IMR-90 (cell line): ENCODE measurements around the gene TTC31. TPM values are rescaled to one million over a fixed set of nuclear protein-coding genes. Genes with fewer than 3 reads are reported as not detected.

ENCODE experiments used
- ATAC-seq: fragments of 200-7000 bp; cut with Tn5 transposase; 2 replicates; pipeline ENCODE4 v1.9.1; 2020; ENCODE audit warnings: low read depth, mild to moderate bottlenecking, moderate library complexity
- BruUV-seq: library from RNA; stranded (reverse); fragments of 400-500 nt; replicated peaks from 2 replicates; lab custom pipeline; 2021; lab: Mats Ljungman, UMichigan
- CTCF ChIA-PET: fragments of 300-600 bp; formaldehyde crosslinking; extraction: SDS; loops from one replicate; lab custom pipeline; 2021; ENCODE audit warnings: antibody characterized with exemption; lab: Yijun Ruan, JAX
- POLR2A ChIA-PET: fragments of 300-600 bp; sonication (Branson Sonifier 250); formaldehyde crosslinking; loops from one replicate; lab custom pipeline; 2022; ENCODE audit warnings: antibody characterized with exemption; ENCODE audit not compliant: unreplicated experiment; lab: Charles Lee
- DNase-seq: peaks from one replicate; pipeline ENCODE4 v3.0.0; 2013
- H2AFZ ChIP-seq: replicated peaks from 2 replicates; pipeline ENCODE3; 2013; ENCODE audit warnings: low read length, mild to moderate bottlenecking; ENCODE audit not compliant: poor library complexity
- H2AK5ac ChIP-seq: 2 replicates; pipeline ENCODE4 v1.6.1; 2013; ENCODE audit warnings: low read depth, low read length, inconsistent platforms
- H2AK9ac ChIP-seq: replicated peaks from 2 replicates; pipeline ENCODE3; 2013; ENCODE audit warnings: mild to moderate bottlenecking, low read depth, low read length, moderate library complexity; ENCODE audit not compliant: poor library complexity
- H2BK120ac ChIP-seq: 2 replicates; pipeline ENCODE4 v1.6.1; 2013; ENCODE audit warnings: low read depth, low read length, inconsistent platforms
- H2BK15ac ChIP-seq: 3 replicates; pipeline ENCODE4 v1.6.1; 2013; ENCODE audit warnings: low read depth, low read length, inconsistent platforms
- H2BK20ac ChIP-seq: 2 replicates; pipeline ENCODE4 v1.6.1; 2013; ENCODE audit warnings: low read depth, mild to moderate bottlenecking, inconsistent platforms, low read length, moderate library complexity
- H2BK5ac ChIP-seq: 2 replicates; pipeline ENCODE4 v1.6.1; 2013; ENCODE audit warnings: mild to moderate bottlenecking, low read depth, low read length, inconsistent platforms; ENCODE audit not compliant: poor library complexity, severe bottlenecking
- H3K14ac ChIP-seq: replicated peaks from 2 replicates; pipeline ENCODE4 v1.6.1; 2013; ENCODE audit warnings: low read depth, low read length, inconsistent platforms
- H3K18ac ChIP-seq: 2 replicates; pipeline ENCODE4 v1.6.1; 2013; ENCODE audit warnings: low read depth, low read length, control low read depth
- H3K23ac ChIP-seq: 2 replicates; pipeline ENCODE4 v1.6.1; 2013; ENCODE audit warnings: low read depth, low read length, inconsistent platforms
- H3K27ac ChIP-seq: 2 replicates; pipeline ENCODE4 v1.5.1; 2013; ENCODE audit warnings: mild to moderate bottlenecking, control low read depth, low read length; ENCODE audit not compliant: insufficient read depth
- H3K27me3 ChIP-seq: 2 replicates; pipeline ENCODE4 v1.6.1; 2013; ENCODE audit warnings: low read length; ENCODE audit not compliant: control insufficient read depth, insufficient read depth
- H3K36me3 ChIP-seq: 2 replicates; pipeline ENCODE4 v1.6.1; 2013; ENCODE audit warnings: low read length, mixed read lengths; ENCODE audit not compliant: control insufficient read depth, insufficient read depth
- H3K4ac ChIP-seq: 2 replicates; pipeline ENCODE4 v1.6.1; 2013; ENCODE audit warnings: low read depth, low read length, inconsistent platforms
- H3K4me1 ChIP-seq: 2 replicates; pipeline ENCODE4 v1.6.1; 2013; ENCODE audit warnings: low read length, mixed read lengths; ENCODE audit not compliant: control insufficient read depth, insufficient read depth
- H3K4me2 ChIP-seq: 2 replicates; pipeline ENCODE4 v1.6.1; 2013; ENCODE audit warnings: low read depth, mild to moderate bottlenecking, control low read depth, low read length, moderate library complexity
- H3K4me3 ChIP-seq: 2 replicates; pipeline ENCODE4 v1.5.1; 2013; ENCODE audit warnings: low read depth, mild to moderate bottlenecking, control low read depth, low read length, moderate library complexity; ENCODE audit not compliant: insufficient read depth
- H3K56ac ChIP-seq: 2 replicates; pipeline ENCODE4 v1.6.1; 2013; ENCODE audit warnings: low read length, inconsistent platforms; ENCODE audit not compliant: insufficient read depth; ENCODE audit errors: extremely low read depth
- H3K79me1 ChIP-seq, 2 experiments: 2 replicates each; pipeline ENCODE4 v1.6.1; 2013; ENCODE audit warnings: low read length in 2 of 2, inconsistent platforms in 1 of 2, low read depth in 1 of 2
- H3K9ac ChIP-seq: 2 replicates; pipeline ENCODE4 v1.6.1; 2013; ENCODE audit warnings: low read depth, low read length, control low read depth
- H3K9me1 ChIP-seq: 2 replicates; pipeline ENCODE4 v1.6.1; 2013; ENCODE audit warnings: low read length, inconsistent platforms; ENCODE audit not compliant: insufficient read depth
- H3K9me3 ChIP-seq: 2 replicates; pipeline ENCODE4 v1.6.1; 2013; ENCODE audit warnings: low read length; ENCODE audit not compliant: control insufficient read depth, insufficient read depth
- H4K20me1 ChIP-seq: 2 replicates; pipeline ENCODE4 v1.6.1; 2013; ENCODE audit warnings: low read length, inconsistent platforms; ENCODE audit not compliant: insufficient read depth
- H4K5ac ChIP-seq: 2 replicates; pipeline ENCODE4 v1.6.1; 2013; ENCODE audit warnings: mild to moderate bottlenecking, low read depth, low read length, control low read depth
- H4K8ac ChIP-seq, 2 experiments: 2 replicates each; pipeline ENCODE4 v1.6.1; 2013; ENCODE audit warnings: low read depth in 2 of 2, low read length in 2 of 2, control low read depth in 1 of 2, inconsistent platforms in 1 of 2
- H4K91ac ChIP-seq: 2 replicates; pipeline ENCODE4 v1.6.1; 2013; ENCODE audit warnings: low read depth, low read length, inconsistent platforms; ENCODE audit not compliant: insufficient read depth
- MXI1 ChIP-seq: IDR thresholded peaks from 2 replicates; pipeline ENCODE4 v1.6.1; 2012; ENCODE audit warnings: low read depth, mild to moderate bottlenecking, low read length, moderate library complexity, borderline replicate concordance
- NFE2L2 ChIP-seq: fragments of 150-350 bp; IDR thresholded peaks from 2 replicates; pipeline ENCODE4 v1.6.1; 2016; ENCODE audit warnings: low read depth, mild to moderate bottlenecking, low read length
- RAD21 ChIP-seq: IDR thresholded peaks from 2 replicates; pipeline ENCODE4 v1.6.1; 2012; ENCODE audit warnings: low read length, improper control_type of control experiment
- WGBS, 2 experiments: methylation state at CpG; one replicate each; pipeline versions ENCODE4 v1.1.5 to v1.1.7; 2013; ENCODE audit warnings: missing lambda C conversion rate in 2 of 2; ENCODE audit not compliant: insufficient read length in 1 of 2; ENCODE audit errors: extremely low coverage in 2 of 2; 5-methylcytosine and 5-hydroxymethylcytosine counted together
- dilution Hi-C: fragments of 300-500 bp; cut with HindIII; formaldehyde crosslinking; loops from one replicate; pipeline ENCODE4 v1.14.3; 2018; ENCODE audit warnings: low sequenced_read_pairs; ENCODE audit not compliant: unreplicated experiment
- in situ Hi-C: fragments of 300-500 bp; cut with MboI; formaldehyde crosslinking; loops from 3 replicates; pipeline ENCODE4 v1.14.3; 2019; ENCODE audit warnings: low sequenced_read_pairs, inconsistent platforms, mixed read lengths
- intact Hi-C: fragments of 100-400 bp; cut with micrococcal nuclease; formaldehyde crosslinking; loops from 2 replicates; pipeline ENCODE4 v1.10.0; 2022
- polyA plus RNA-seq, 3 experiments: library from polyadenylated mRNA; depleted of rRNA; stranded (reverse); fragments of >200 nt; gene quantifications; 2 replicates each; pipeline ENCODE4 v1.2.3, GENCODE V29; 2012; ENCODE audit warnings: low replicate concordance in 1 of 3
- total RNA-seq: library from RNA; depleted of rRNA; stranded (reverse); fragments of >200 nt; gene quantifications from 2 replicates; pipeline ENCODE4 v1.2.3, GENCODE V29; 2012

TTC31 gene
- total and polyA plus RNA-seq, 2 of the 4 experiments (the other 2 are of a cell fraction) = 6.3 to 18.8 TPM

DNA sequence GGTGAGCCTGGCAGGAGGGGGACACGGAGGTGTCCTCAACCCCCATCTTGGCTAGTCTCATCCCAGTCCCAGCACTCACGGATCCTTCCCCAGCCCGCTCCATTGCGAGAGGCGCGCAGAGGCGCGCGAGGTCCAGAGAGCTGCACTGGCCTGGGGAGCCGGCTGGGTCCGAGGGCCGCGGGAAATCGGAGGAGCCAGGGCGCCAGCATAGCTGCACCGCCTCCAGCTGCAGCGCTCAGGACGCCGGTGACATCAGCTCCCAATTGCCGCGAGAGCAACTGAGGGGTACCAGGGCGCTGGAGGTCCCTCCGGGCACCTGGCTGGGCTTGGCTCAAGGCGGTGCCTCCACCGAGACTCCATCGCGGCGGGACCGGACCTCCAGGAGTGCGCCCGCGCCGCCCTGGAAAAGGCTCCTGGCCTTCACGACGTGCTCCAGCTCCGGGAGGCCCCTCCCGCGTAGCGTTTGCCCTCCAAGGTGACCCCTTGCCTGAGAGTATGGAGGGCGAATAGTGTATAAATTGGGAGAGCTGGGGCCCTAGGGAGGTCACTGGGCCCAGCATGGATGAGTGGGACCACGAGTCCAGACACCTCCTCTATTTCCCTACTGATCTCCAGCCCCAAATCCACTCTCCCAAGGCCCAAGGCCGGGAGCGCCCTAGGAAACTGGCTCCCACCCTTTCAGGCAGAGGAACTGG lies 46.6 kb upstream of the TTC31 start:
- Histone ChIP-seq H3K27ac (no peak overlapping the region), H2BK15ac (no peak overlapping the region), H3K23ac (no peak overlapping the region), H2BK5ac (no peak overlapping the region), H3K27me3 (no peaks in the 10 kb centered on the region), H4K8ac (no peak overlapping the region), H2BK120ac (no peak overlapping the region), H3K79me1 (peaks cover 23 to 54% of the 10 kb centered on the region in 2 experiments), H3K9me1 (peaks cover 21% of the 10 kb centered on the region), H3K56ac (no peak overlapping the region), H3K4ac (peak overlapping the region; percentile 5; the same call in 1 of the 2 replicates), H3K18ac (no peak overlapping the region), H3K4me2 (no peak overlapping the region), H3K36me3 (peaks cover 9% of the 10 kb centered on the region), H2AK9ac (no peak overlapping the region), H4K91ac (no peak overlapping the region), H3K4me3 (no peak overlapping the region), H2AFZ (no peak overlapping the region), H3K4me1 (peaks cover 23% of the 10 kb centered on the region), H3K14ac (no peak overlapping the region), H4K5ac (no peak overlapping the region), H4K20me1 (0 out of 2 replicates have a peak, but pooled peaks cover 3% of the 10 kb centered on the region), H3K9ac (no peak overlapping the region), H2AK5ac (no peak overlapping the region), H3K9me3 (no peaks in the 10 kb centered on the region), H2BK20ac (no peak overlapping the region)
- ATAC-seq (no peak), DNase-seq (no peak)
- BruUV-seq = no TSS peak
- intact Hi-C loops = no loop called here
- TF ChIP-seq RAD21 (no peak), MXI1 (no peak), NFE2L2 (no peak)
- in situ Hi-C loops = no loop called here
- 51% methylated on average over 25 of the region's 43 CpGs; no CpG with 5 or more reads in 1 of the 2 experiments for WGBS, 2 experiments
- dilution Hi-C loops = no loop called here
- CTCF ChIA-PET = no interaction called here
- POLR2A ChIA-PET = no interaction called here
